Fibroblast of peridontal ligament (primary cell): ENCODE measurements around the gene XPR1.

Source experiments
- DNase-seq: peaks from one replicate; pipeline ENCODE4 v3.0.0-alpha.2; 2010; ENCODE audit errors: extremely low read depth

The XPR1 gene

GRCh38 chr1:180930687-180931086, 298.9 kb downstream of the XPR1 start:
- DNase-seq = no peak

- DNase-seq = no peak
These were observed 299.7 kb downstream of the XPR1 start for GRCh38 chr1:180931529-180931928.

GRCh38 chr1:180932378-180932777, 300.6 kb downstream of the XPR1 start:
- no peak for DNase-seq

GRCh38 chr1:180933141-180933540, 301.3 kb downstream of the XPR1 start:
- DNase-seq = no peak

GRCh38 chr1:180934563-180934962, 302.7 kb downstream of the XPR1 start:
- no peak for DNase-seq

GRCh38 chr1:180935326-180936109, 303.7 kb downstream of the XPR1 start:
- DNase-seq = no peak

- DNase-seq = no peak
These were observed 304.5 kb downstream of the XPR1 start for GRCh38 chr1:180936110-180937011.

GRCh38 chr1:180937012-180937372, 305.2 kb downstream of the XPR1 start:
- DNase-seq = no peak

- no peak for DNase-seq
These were observed 305.9 kb downstream of the XPR1 start for GRCh38 chr1:180937624-180938225.

GRCh38 chr1:180939073-180939710, 307.4 kb downstream of the XPR1 start:
- no peak for DNase-seq

GRCh38 chr1:180939711-180940103, 307.9 kb downstream of the XPR1 start:
- no peak for DNase-seq
